Stimulated activated CD4-positive, alpha-beta T cell treated with anti-CD3 and anti-CD28 coated beads, Interleukin-2, amount 100 ng/mL, for 24 hours (primary cell): Measurements from ENCODE around the gene GBF1.

Experiments
- DNase-seq, 2 donors: peaks; one replicate each; pipeline ENCODE4 v3.0.0-alpha.2; 2020

GBF1 gene

DNA sequence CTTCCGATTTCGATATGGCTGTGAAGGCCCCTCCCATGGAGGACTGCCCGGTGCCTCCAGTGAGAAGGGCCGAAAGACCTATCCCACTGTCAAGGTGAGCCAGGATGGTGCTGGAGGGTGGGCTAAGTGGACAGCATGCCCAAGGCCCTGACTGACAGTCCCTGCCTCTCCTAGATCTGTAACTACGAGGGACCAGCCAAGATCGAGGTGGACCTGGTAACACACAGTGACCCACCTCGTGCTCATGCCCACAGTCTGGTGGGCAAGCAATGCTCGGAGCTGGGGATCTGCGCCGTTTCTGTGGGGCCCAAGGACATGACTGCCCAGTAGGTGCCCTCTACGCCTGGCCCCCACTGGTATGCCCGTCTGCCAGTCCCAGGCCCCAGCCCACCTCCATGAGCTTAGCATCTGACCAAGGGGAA, 151.4 kb downstream of the GBF1 start:
- no peak for DNase-seq

GRCh38 chr10:102397222-102398171, 152.2 kb downstream of the GBF1 start:
- no peak for DNase-seq

DNA sequence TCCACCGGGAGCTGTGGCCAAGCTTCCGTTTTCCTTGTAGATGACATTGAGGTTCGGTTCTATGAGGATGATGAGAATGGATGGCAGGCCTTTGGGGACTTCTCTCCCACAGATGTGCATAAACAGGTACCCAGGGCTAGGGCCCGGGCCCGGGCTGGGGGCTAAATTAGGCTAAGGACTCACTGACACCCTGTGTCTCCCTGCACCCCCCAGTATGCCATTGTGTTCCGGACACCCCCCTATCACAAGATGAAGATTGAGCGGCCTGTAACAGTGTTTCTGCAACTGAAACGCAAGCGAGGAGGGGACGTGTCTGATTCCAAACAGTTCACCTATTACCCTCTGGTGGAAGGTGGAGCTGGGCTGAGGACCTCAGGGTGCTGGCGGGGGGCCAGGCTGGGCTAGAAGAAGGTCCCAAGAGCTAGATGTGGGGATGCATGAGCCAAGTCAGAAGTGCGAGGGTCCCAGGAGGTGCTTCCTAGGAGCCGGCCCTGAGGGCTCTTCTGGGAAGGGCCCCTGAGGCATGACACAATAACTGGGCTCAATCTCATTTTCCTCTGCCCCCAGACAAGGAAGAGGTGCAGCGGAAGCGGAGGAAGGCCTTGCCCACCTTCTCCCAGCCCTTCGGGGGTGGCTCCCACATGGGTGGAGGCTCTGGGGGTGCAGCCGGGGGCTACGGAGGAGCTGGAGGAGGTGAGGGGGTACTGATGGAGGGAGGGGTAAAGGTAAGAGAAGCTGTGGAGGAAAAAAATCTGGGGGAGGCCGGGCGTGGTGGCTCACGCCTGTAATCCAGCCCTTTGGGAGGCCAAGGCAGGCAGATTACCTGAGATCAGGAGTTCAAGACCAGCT, 153.1 kb downstream of the GBF1 start:
- no peak for DNase-seq

DNA sequence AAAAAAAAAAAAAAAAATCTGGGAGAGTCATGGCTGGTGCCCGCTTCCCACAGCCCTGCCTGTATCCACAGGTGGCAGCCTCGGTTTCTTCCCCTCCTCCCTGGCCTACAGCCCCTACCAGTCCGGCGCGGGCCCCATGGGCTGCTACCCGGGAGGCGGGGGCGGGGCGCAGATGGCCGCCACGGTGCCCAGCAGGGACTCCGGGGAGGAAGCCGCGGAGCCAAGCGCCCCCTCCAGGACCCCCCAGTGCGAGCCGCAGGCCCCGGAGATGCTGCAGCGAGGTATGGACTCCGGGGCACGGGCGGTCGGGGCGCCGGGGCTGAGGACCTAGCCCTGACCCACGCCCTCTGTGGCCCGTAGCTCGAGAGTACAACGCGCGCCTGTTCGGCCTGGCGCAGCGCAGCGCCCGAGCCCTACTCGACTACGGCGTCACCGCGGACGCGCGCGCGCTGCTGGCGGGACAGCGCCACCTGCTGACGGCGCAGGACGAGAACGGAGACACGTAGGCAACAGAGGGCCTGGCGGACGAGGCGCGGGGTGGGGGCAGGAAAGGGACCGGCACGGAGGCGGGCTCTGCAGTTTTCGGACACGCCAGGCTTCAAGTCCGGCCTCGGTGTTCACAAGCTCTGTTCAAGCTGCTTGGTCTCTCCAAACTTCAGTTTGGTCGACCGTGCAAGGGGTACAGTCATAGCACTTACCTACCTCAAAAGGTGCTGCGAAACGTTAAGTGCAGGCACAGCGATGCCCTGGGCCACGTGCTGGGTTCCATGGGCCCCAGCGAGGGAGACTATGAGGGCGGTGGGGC, 154.1 kb downstream of the GBF1 start:
- DNase-seq: peak; percentile 86 to 91

GRCh38 chr10:102400076-102400475, 154.7 kb downstream of the GBF1 start:
- no peak for DNase-seq

- no peak for DNase-seq
Observed at GRCh38 chr10:102400598-102401341, 155.4 kb downstream of the GBF1 start.

GRCh38 chr10:102401342-102401654, 156.0 kb downstream of the GBF1 start:
- DNase-seq: no peak

DNA sequence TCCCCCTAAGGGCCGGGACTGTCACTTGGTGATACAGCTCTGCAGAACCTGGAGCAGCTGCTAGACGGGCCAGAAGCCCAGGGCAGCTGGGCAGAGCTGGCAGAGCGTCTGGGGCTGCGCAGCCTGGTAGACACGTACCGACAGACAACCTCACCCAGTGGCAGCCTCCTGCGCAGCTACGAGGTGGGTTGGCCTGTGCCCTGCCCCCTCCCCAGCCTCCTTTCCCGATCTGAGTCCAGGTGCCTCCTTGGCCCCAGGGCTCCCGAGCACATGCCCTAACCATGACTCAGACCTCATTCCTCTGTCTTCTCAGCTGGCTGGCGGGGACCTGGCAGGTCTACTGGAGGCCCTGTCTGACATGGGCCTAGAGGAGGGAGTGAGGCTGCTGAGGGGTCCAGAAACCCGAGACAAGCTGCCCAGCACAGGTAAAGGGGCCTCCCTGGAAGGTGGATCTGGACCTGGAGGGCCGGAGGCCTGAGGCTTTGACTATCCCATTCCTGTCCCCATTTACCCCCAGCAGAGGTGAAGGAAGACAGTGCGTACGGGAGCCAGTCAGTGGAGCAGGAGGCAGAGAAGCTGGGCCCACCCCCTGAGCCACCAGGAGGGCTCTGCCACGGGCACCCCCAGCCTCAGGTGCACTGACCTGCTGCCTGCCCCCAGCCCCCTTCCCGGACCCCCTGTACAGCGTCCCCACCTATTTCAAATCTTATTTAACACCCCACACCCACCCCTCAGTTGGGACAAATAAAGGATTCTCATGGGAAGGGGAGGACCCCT, 156.6 kb downstream of the GBF1 start:
- DNase-seq: no peak

GRCh38 chr10:102402512-102402896, 157.2 kb downstream of the GBF1 start:
- no peak for DNase-seq

DNA sequence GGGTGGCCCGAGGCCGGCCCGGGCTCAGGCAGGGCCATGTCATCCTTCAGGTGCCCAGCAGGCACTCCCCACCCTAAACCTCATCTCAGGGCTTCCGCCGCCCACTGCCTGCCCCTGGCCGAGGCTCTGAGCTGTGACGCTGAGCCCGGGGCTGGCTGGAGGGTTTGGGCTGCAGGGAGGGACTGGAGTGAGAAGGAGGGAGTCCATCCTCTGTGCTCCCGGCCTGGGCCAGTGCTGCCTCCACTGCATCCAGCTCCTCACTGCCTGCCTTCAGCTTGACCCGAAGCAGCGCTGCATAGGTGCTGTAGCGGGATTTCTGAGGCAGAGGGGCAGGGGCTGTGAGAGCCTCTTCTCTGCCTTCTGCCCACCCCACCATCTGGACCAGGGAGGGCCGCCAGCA, 157.8 kb downstream of the GBF1 start:
- no peak for DNase-seq

DNA sequence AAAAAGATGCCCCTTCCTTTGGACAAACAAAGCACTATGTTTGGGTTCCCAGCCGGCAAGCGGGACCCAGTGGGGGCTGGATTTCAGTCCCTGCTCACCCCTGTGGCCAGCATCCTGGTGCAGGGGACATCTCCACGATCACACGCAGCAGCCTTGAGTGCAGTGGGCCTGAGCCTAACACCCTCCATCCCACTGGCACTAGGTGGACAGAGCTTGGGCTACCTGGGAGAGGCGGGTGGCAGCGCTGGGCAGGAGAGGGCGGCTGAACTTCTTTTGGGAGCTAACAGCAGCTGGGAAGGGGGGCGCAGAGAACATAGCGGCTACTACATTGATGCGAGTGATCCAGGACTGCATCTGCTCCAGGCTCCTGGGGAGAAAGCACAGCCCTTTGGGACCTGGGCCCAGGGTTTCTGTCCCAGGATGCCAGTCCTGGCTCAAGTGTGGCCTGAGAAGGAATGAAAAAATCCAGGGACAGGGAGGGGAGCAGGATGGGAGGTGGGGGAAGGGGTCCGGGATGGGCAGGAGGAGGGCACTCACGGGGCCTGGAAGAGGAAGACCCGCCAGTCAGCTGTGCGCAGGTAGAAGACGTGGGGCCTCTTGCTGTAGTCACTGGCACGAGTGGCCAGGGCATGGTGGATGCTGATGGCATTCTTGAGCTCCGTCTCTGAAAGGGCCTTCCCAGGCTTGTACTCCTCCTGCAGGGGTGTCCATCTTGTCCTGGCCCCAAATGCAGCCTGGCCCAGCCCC, 159.2 kb downstream of the GBF1 start:
- DNase-seq: no peak

DNA sequence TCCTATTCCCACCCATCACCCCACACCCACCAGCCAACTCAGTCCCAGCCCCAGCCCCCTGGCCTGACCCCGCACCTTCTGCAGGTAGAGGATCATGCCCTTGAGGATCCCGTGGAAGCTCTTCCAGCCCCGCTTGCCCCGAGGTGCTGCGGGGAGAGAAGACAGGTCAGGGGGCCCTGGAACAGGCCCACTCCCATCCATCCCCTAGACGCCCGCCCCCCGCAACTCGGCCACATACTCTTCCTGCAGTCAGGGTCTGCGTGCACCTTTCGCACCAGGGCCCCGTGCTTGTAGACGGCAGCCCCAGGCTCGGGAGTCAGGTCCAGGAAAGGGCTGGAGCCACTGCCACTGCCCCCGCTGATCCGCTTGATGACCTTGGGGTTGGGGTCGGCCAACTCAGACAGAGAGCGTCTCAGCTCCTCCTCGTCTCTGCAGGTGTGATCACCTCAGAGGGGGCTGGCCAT, 159.8 kb downstream of the GBF1 start:
- no peak for DNase-seq

DNA sequence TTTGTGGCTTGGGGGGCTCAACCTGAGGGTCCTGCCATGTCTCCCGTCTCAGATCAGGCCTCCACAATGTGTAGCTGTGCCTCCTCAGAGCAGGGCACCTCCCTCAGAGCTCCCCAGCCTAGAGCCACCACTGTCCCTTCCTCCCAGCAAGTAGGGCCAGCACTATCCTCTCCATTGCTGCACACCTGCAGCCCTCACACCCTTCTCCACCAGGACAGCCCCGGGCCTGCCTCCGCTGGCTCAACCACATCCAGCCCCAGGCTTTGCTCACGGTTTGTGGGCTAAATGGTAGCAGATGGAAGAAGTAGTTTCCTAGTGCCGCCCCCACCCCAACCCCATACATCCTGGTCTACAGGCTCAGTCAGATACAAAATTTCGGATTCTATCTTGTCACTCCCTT, 160.3 kb downstream of the GBF1 start:
- DNase-seq: no peak

DNA sequence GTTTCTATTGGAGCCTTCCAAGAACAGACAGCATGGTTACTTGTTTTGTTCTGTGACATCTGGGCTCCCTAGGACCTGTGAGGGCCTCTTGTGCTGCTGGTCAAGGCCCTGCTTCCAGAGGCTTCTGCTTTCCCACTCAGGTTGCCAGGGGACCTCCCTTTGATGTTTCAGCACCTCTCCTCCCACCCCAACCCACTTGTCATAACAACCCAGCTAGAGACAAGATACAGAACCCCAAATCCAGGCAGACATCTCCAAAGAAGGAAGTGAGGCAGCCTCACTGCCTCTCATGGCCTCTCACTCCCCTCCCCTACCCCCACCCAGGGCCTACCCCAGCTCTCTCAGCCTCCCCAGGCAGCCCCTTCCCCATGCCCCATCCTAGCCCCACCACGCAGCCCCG, 161.5 kb downstream of the GBF1 start:
- DNase-seq: no peak

GRCh38 chr10:102407425-102408130, 162.2 kb downstream of the GBF1 start:
- DNase-seq: no peak

DNA sequence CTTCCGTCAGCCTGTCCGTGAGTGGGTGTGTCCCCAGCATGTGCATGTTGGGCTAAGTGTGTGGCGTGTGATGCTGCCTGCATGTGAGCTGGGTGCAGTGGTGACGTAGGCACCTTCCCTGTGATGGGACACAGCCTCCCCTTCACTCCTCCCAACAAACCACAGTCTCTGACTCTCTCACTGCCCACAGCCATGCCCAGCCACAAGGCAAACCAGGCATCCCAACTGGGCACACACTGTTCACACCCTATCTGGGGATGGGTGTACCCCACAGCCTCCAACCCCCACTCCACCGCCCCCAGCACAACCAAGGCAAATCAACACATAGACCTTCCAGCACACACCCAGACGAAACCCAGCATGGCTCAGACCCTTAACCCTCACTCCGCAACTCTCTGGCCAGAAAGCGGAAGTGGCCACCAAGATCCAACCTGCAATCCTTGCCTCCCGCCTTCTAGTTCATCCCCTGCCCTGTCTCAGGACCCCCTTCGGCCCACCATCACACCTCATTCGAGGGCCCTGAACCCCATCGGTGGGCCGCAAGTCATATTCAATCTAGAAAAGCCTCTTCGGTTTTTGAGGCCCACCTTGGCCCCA, 162.9 kb downstream of the GBF1 start:
- no peak for DNase-seq

- DNase-seq: peak; percentile 81 to 86
Observed at GRCh38 chr10:102408728-102409603, 163.6 kb downstream of the GBF1 start.

GRCh38 chr10:102409604-102410428, 164.5 kb downstream of the GBF1 start:
- peak in 1 of 2 donors; percentile 18 for DNase-seq
